Naive thymus-derived CD4-positive, alpha-beta T cell (primary cell): ENCODE data around the gene FOXG1. TPM values are rescaled to one million over a fixed set of nuclear protein-coding genes. Genes with fewer than 3 reads are reported as not detected.

Experiments
- ATAC-seq: fragments of 150-1000 bp; cut with Tn5 transposase; 2 replicates; pipeline ENCODE4 v1.10.0; 2021; ENCODE audit warnings: mild to moderate bottlenecking, moderate library complexity
- CTCF ChIA-PET: fragments of 350-600 bp; sonication (Branson Sonifier 250); formaldehyde crosslinking; loops from one replicate; lab custom pipeline; 2021; ENCODE audit warnings: antibody characterized with exemption; lab: Charles Lee
- POLR2A ChIA-PET: fragments of 350-600 bp; sonication (Branson Sonifier 250); formaldehyde crosslinking; loops from one replicate; lab custom pipeline; 2021; ENCODE audit warnings: antibody characterized with exemption, inconsistent platforms; lab: Charles Lee
- DNase-seq, 9 donors: peaks; one replicate each; pipeline versions ENCODE4 v3.0.0 to v3.0.0-alpha.2; 2020 to 2022; ENCODE audit warnings: mixed read lengths in 1 of 9
- H3K27ac ChIP-seq: one replicate; pipeline ENCODE4 v1.7.0; 2013; ENCODE audit warnings: mild to moderate bottlenecking, low read depth, low read length, moderate library complexity
- H3K27me3 ChIP-seq, 2 donors: one replicate each; pipeline ENCODE4 v1.7.0; 2013; ENCODE audit warnings: low read length in 2 of 2, mild to moderate bottlenecking in 2 of 2, moderate library complexity in 2 of 2; ENCODE audit not compliant: control insufficient read depth in 2 of 2, insufficient read depth in 2 of 2
- H3K36me3 ChIP-seq, 3 experiments: 1 replicate in 2 of 3; 2 replicates in 1 of 3; pipeline ENCODE4 v1.7.0; 2013; ENCODE audit warnings: low read length in 3 of 3, mild to moderate bottlenecking in 3 of 3, moderate library complexity in 1 of 3; ENCODE audit not compliant: insufficient read depth in 3 of 3, control insufficient read depth in 2 of 3
- H3K4me1 ChIP-seq, 2 donors: one replicate each; pipeline ENCODE4 v1.7.0; 2013; ENCODE audit warnings: low read length in 2 of 2, mild to moderate bottlenecking in 2 of 2, moderate library complexity in 1 of 2; ENCODE audit not compliant: control insufficient read depth in 2 of 2, insufficient read depth in 2 of 2
- H3K4me3 ChIP-seq: 2 replicates; pipeline ENCODE4 v1.7.0; 2013; ENCODE audit warnings: mild to moderate bottlenecking, low read length
- H3K9me3 ChIP-seq, 3 experiments: 1 replicate in 2 of 3; 2 replicates in 1 of 3; pipeline ENCODE4 v1.7.0; 2013; ENCODE audit warnings: low read length in 3 of 3; ENCODE audit not compliant: control insufficient read depth in 2 of 3
- H3K27ac Mint-ChIP-seq, 9 donors: one replicate each; pipeline ENCODE4 v1.8.0; 2020 to 2022; ENCODE audit warnings: mixed read lengths in 9 of 9, mild to moderate bottlenecking in 8 of 9, moderate library complexity in 5 of 9, inconsistent platforms in 2 of 9
- H3K27me3 Mint-ChIP-seq, 5 donors: one replicate each; pipeline ENCODE4 v1.8.0; 2021 to 2022; ENCODE audit warnings: mixed read lengths in 5 of 5, mild to moderate bottlenecking in 1 of 5
- H3K36me3 Mint-ChIP-seq, 5 donors: one replicate each; pipeline ENCODE4 v1.8.0; 2020 to 2022; ENCODE audit warnings: mixed read lengths in 5 of 5, mild to moderate bottlenecking in 3 of 5, inconsistent platforms in 1 of 5
- H3K4me1 Mint-ChIP-seq, 7 donors: one replicate each; pipeline ENCODE4 v1.8.0; 2020 to 2022; ENCODE audit warnings: mixed read lengths in 7 of 7, mild to moderate bottlenecking in 3 of 7, inconsistent platforms in 1 of 7
- H3K4me3 Mint-ChIP-seq, 10 donors: one replicate each; pipeline ENCODE4 v1.8.0; 2020 to 2022; ENCODE audit warnings: mild to moderate bottlenecking in 10 of 10, mixed read lengths in 10 of 10, moderate library complexity in 6 of 10, inconsistent platforms in 2 of 10
- H3K9me3 Mint-ChIP-seq, 11 donors: one replicate each; pipeline ENCODE4 v1.8.0; 2020 to 2022; ENCODE audit warnings: mixed read lengths in 11 of 11, mild to moderate bottlenecking in 4 of 11, inconsistent platforms in 1 of 11, moderate library complexity in 1 of 11
- intact Hi-C, 2 donors: fragments of 100-400 bp; cut with micrococcal nuclease; formaldehyde crosslinking; loops; one replicate each; pipeline ENCODE4 v1.15.1; 2023
- polyA plus RNA-seq, 2 donors: library from polyadenylated mRNA; unstranded; fragments of 300-500 nt; fragmentation: Illumina TruSeq; gene quantifications; one replicate each; pipeline ENCODE4 v1.2.3, GENCODE V29; 2021
- total RNA-seq, 6 experiments: library from RNA in 5 of 6; stranded (reverse) in 5 of 6; gene quantifications; 1 replicate in 5 of 6; 2 replicates in 1 of 6; pipeline ENCODE4 v1.2.3 and lab custom pipeline; 2021 to 2026

FOXG1 gene
- total and polyA plus RNA-seq, 7 experiments from 2014 or later = not detected

DNA sequence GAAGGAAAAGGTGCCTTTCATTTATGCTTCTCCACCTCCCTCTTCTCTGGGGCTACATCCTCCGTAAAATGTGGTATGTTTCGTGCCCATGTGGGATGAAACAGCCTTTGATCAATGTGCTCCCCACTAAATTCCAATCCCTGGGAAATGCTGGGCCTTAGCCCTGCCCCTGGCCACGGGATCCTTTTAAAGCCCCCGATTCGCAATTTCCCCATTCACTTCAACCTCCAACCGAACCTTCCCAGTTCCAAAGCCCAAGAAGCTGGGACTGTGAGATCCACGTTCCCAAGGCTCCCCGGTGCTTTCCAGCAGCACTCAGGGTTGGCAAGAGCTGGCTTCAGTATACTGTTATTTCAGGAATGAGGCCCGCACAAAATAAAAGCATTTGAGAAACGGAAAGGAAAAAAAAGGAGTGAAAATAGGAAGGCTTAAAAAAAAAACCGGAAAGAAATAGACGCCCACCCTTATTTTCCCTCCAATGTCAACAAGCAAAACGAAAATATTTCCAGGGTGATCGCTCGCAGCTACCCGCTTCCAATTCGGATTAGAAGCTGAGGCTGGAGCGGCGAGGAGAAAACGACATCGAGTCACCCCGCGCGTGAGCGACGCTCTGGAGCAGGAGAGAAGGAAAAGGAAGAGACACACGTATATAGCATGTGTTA, 1.3 kb upstream of the FOXG1 start:
- intact Hi-C loops = no loop called here
- Histone ChIP-seq H3K27ac (no peak overlapping the region), H3K4me1 (no peaks in the 10 kb centered on the region), H3K36me3 (no peaks in the 10 kb centered on the region), H3K9me3 (peaks cover 0 to 5% (median 0%) of the 10 kb centered on the region in 3 experiments), H3K27me3 (peaks cover 0 to 15% of the 10 kb centered on the region in 2 donors), H3K4me3 (no peak overlapping the region)
- Mint-ChIP-seq H3K9me3 (peaks cover 0 to 46% (median 11%) of the 10 kb centered on the region in 11 donors), H3K36me3 (peaks cover 0 to 12% (median 9%) of the 10 kb centered on the region in 5 donors), H3K4me1 (peaks cover 0 to 26% (median 14%) of the 10 kb centered on the region in 7 donors), H3K27ac (peak overlapping the region in 1 of 9 donors; percentile 49), H3K4me3 (peak overlapping the region in 9 of 10 donors; percentile 14 to 81 (median 35)), H3K27me3 (peaks cover 61 to 78% (median 76%) of the 10 kb centered on the region in 5 donors)
- DNase-seq = no peak
- POLR2A ChIA-PET = no interaction called here
- CTCF ChIA-PET = no interaction called here
- no peak for ATAC-seq

- ChIA-PET POLR2A (no interaction called here), CTCF (no interaction called here)
- Mint-ChIP-seq H3K36me3 (peaks cover 0 to 12% (median 9%) of the 10 kb centered on the region in 5 donors), H3K27me3 (peaks cover 67 to 78% (median 76%) of the 10 kb centered on the region in 5 donors), H3K9me3 (peaks cover 0 to 46% (median 11%) of the 10 kb centered on the region in 11 donors), H3K4me1 (peaks cover 0 to 26% (median 14%) of the 10 kb centered on the region in 7 donors), H3K4me3 (peak overlapping the region; percentile 56 to 85 (median 76)), H3K27ac (peak overlapping the region in 2 of 9 donors; percentile 70 to 72)
- no peak overlapping the region for H3K4me3 ChIP-seq
- no peaks in the 10 kb centered on the region for H3K36me3 ChIP-seq
- no peaks in the 10 kb centered on the region for H3K4me1 ChIP-seq
- intact Hi-C loops = no loop called here
- DNase-seq (no peak), ATAC-seq (no peak)
- peaks cover 0 to 5% (median 0%) of the 10 kb centered on the region in 3 experiments for H3K9me3 ChIP-seq
- H3K27ac ChIP-seq = no peak overlapping the region
- peaks cover 0 to 11% of the 10 kb centered on the region in 2 donors for H3K27me3 ChIP-seq
Measured at GRCh38 chr14:28765831-28766468, 637 bp upstream of the FOXG1 start.

DNA sequence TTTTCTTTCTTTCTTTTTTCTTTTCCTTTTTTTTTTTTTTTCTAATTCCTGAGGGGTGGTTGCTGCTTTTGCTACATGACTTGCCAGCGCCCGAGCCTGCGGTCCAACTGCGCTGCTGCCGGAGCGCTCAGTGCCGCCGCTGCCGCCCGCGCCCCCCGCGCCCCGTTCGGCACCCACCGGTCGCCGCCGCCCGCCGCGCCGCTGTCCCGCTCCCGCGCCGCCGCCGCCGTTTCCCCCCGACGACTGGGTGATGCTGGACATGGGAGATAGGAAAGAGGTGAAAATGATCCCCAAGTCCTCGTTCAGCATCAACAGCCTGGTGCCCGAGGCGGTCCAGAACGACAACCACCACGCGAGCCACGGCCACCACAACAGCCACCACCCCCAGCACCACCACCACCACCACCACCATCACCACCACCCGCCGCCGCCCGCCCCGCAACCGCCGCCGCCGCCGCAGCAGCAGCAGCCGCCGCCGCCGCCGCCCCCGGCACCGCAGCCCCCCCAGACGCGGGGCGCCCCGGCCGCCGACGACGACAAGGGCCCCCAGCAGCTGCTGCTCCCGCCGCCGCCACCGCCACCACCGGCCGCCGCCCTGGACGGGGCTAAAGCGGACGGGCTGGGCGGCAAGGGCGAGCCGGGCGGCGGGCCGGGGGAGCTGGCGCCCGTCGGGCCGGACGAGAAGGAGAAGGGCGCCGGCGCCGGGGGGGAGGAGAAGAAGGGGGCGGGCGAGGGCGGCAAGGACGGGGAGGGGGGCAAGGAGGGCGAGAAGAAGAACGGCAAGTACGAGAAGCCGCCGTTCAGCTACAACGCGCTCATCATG, 654 bp downstream of the FOXG1 start:
- no peaks in the 10 kb centered on the region for H3K4me1 ChIP-seq
- ATAC-seq = no peak
- peaks cover 0 to 3% of the 10 kb centered on the region in 2 donors for H3K27me3 ChIP-seq
- H3K27me3 Mint-ChIP-seq = peaks cover 56 to 76% (median 67%) of the 10 kb centered on the region in 5 donors
- peaks cover 0 to 47% (median 9%) of the 10 kb centered on the region in 11 donors for H3K9me3 Mint-ChIP-seq
- CTCF ChIA-PET = no interaction called here
- no peak overlapping the region for H3K4me3 ChIP-seq
- peaks cover 0 to 26% (median 14%) of the 10 kb centered on the region in 7 donors for H3K4me1 Mint-ChIP-seq
- peak overlapping the region in 1 of 9 donors; percentile 84 for H3K27ac Mint-ChIP-seq
- no peaks in the 10 kb centered on the region for H3K9me3 ChIP-seq
- H3K27ac ChIP-seq = no peak overlapping the region
- POLR2A ChIA-PET = no interaction called here
- DNase-seq = no peak
- no peaks in the 10 kb centered on the region for H3K36me3 ChIP-seq
- H3K36me3 Mint-ChIP-seq = peaks cover 0 to 11% (median 9%) of the 10 kb centered on the region in 5 donors
- intact Hi-C loops = no loop called here
- H3K4me3 Mint-ChIP-seq = peak overlapping the region in 9 of 10 donors; percentile 10 to 81 (median 58)

DNA sequence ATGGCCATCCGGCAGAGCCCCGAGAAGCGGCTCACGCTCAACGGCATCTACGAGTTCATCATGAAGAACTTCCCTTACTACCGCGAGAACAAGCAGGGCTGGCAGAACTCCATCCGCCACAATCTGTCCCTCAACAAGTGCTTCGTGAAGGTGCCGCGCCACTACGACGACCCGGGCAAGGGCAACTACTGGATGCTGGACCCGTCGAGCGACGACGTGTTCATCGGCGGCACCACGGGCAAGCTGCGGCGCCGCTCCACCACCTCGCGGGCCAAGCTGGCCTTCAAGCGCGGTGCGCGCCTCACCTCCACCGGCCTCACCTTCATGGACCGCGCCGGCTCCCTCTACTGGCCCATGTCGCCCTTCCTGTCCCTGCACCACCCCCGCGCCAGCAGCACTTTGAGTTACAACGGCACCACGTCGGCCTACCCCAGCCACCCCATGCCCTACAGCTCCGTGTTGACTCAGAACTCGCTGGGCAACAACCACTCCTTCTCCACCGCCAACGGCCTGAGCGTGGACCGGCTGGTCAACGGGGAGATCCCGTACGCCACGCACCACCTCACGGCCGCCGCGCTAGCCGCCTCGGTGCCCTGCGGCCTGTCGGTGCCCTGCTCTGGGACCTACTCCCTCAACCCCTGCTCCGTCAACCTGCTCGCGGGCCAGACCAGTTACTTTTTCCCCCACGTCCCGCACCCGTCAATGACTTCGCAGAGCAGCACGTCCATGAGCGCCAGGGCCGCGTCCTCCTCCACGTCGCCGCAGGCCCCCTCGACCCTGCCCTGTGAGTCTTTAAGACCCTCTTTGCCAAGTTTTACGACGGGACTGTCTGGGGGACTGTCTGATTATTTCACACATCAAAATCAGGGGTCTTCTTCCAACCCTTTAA, 1.5 kb downstream of the FOXG1 start:
- H3K27ac ChIP-seq = no peak overlapping the region
- peak overlapping the region in 1 of 9 donors; percentile 84 for H3K27ac Mint-ChIP-seq
- no peaks in the 10 kb centered on the region for H3K9me3 ChIP-seq
- intact Hi-C loops = no loop called here
- no peaks in the 10 kb centered on the region for H3K4me1 ChIP-seq
- ChIA-PET CTCF (no interaction called here), POLR2A (no interaction called here)
- H3K27me3 Mint-ChIP-seq = peaks cover 57 to 76% (median 67%) of the 10 kb centered on the region in 5 donors
- peaks cover 0 to 48% (median 10%) of the 10 kb centered on the region in 11 donors for H3K9me3 Mint-ChIP-seq
- H3K4me3 Mint-ChIP-seq = peak overlapping the region; percentile 5 to 81 (median 54)
- H3K27me3 ChIP-seq = peaks cover 0 to 3% of the 10 kb centered on the region in 2 donors
- no peak for ATAC-seq
- peaks cover 0 to 12% (median 10%) of the 10 kb centered on the region in 5 donors for H3K36me3 Mint-ChIP-seq
- H3K36me3 ChIP-seq = no peaks in the 10 kb centered on the region
- peaks cover 0 to 26% (median 14%) of the 10 kb centered on the region in 7 donors for H3K4me1 Mint-ChIP-seq
- DNase-seq = no peak
- H3K4me3 ChIP-seq = no peak overlapping the region

GRCh38 chr14:28769276-28769880, 2.8 kb downstream of the FOXG1 start:
- no peak for ATAC-seq
- Histone ChIP-seq H3K4me3 (no peak overlapping the region), H3K27ac (no peak overlapping the region), H3K9me3 (no peaks in the 10 kb centered on the region), H3K36me3 (no peaks in the 10 kb centered on the region), H3K27me3 (peaks cover 0 to 3% of the 10 kb centered on the region in 2 donors), H3K4me1 (no peaks in the 10 kb centered on the region)
- ChIA-PET POLR2A (no interaction called here), CTCF (no interaction called here)
- no peak overlapping the region for H3K27ac Mint-ChIP-seq
- DNase-seq = no peak
- intact Hi-C loops = no loop called here
- H3K36me3 Mint-ChIP-seq = peaks cover 0 to 22% (median 10%) of the 10 kb centered on the region in 5 donors
- no peak overlapping the region for H3K4me3 Mint-ChIP-seq
- H3K27me3 Mint-ChIP-seq = peaks cover 60 to 78% (median 68%) of the 10 kb centered on the region in 5 donors
- peaks cover 0 to 52% (median 20%) of the 10 kb centered on the region in 11 donors for H3K9me3 Mint-ChIP-seq
- peaks cover 0 to 26% (median 15%) of the 10 kb centered on the region in 7 donors for H3K4me1 Mint-ChIP-seq
